ENCODE results near the gene ZNF750.

- TF ChIP-seq CTCF (optimal IDR thresholded peaks at IDR 0.05 in 1 of 3, IDR thresholded peaks at IDR 0.05 in 1 of 3, conservative IDR thresholded peaks at IDR 0.05 in 1 of 3; ENCODE audit: extremely low read depth in 1 of 3, insufficient read depth in 2 of 3, low read length in 3 of 3) (no peak), EZH2 (IDR thresholded peaks at IDR 0.05; ENCODE audit: low read length) (no peak)
Observed at GRCh38 chr17:82787081-82787848, 52.6 kb downstream of the ZNF750 start.

All from keratinocyte (primary cell).